ENCODE data around the gene ATG16L1.

ATG16L1 gene

DNA sequence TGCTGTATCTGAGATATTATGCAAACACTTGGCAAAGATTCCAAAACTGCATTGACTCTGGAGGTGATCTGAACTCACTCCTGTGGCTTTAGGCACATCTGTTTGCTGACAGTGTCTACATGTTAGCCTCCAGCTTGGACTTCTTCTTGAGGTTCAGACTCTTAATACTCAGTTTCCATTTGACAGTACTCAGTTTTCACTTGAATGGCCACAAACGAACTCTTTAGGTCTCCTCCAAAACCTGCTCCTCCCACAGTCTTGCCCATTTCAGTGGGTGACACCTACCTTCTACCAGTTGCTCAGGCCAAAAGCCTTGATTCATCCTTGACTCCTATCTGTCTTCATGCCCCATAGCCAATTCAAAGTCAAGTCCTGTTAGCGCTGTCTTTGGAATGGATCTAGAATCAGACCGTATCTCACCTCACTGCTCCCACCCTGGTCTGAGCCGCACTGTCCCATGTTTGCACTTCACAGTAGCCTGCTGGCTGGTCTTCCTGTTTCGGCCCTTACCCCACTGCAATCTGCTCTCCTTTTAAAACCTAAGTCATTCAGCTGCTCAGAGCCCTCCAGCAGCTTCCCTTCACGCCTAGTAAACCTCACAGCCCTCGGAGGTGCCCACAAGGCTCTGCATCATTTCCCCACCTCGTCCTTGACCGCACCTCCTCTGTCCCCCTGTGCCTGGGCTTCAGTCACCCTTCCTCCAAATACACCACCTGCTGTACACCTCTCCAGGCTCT lies 10.5 kb downstream of the ATG16L1 start:
- DNase-seq, result no peak

DNA sequence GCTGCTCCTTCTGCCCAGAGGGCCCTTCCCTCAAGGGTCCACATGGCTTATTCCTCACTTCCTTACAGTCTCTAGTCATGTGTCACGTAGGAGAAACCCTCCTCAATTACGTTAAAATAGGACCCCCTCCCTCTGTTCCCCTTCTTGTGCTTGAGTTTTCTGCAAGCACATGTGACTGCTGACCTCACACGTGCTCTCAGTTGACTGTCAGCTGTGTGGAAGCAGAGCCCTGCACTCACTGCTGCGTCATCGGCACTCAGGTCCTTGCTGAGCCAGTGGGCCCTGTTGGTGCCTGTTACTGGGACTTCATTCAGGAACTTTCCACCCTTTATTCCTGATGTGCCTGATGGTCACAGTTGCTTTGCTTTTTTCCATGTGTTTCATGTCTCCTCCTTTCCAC lies 11.1 kb downstream of the ATG16L1 start:
- no peak for DNase-seq

DNA sequence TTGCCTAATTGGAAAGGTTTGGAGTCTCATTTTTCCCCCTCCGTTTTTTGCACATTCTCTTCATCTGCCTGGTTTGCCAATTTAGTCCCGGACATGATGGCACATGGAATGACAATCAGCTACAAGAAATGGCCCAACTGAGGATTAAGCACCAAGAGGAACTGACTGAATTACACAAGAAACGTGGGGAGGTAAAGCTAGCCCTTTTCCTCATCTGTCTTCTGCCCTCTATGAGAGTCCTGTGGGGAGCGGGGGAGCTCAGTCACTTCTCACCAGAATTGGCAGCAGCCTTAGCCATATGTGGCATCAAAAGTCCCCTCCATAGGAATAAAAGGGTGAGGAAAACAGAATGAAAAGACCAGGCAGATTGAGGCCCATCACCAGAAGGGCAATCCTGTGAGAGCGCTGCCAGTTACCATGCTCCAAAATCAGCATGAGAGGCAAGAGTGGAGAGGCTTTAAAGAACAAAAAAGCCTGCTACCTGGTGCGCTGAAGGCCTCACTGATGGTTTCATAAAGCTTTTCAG lies 11.6 kb downstream of the ATG16L1 start:
- no peak for DNase-seq

DNA sequence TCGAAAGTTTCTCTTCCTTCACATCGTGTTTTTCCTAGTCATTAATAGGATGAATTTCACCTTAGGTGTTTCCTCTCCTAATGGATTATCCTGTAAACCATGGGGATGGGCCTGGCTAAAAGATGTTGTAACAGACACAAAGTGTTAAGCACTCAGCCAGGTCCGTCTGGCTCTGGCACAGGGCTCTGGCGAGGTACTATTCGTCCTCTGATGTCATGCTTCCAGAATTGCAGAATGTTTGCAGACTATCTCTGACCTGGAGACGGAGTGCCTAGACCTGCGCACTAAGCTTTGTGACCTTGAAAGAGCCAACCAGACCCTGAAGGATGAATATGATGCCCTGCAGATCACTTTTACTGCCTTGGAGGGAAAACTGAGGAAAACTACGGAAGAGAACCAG lies 13.2 kb downstream of the ATG16L1 start:
- no peak for DNase-seq

DNA sequence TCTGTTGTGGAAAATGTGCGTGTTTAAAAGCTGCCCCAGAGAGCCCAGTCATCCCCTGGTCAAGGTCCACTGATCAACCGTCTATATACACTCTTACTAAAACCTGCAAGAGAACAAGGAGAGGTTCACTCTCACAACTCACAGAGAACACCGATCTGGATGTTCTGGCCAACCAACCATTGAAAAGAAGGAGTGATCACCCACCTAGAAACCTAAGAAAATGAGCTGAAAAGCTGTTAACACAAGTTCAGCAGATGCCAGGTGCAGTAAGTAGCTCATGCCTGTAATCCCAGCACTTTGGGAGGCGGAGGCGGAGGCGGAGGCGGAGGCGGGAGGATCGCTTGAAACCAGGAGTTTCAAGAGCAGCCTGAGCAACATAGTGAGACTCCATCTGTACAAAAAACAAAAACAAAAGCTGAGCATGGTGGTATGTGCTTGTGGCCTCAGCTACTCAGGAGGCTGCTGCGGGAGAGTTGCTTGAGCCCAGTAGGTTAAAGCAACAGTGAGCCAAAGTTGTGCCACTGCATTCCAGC lies 14.5 kb downstream of the ATG16L1 start:
- no peak for DNase-seq

DNA sequence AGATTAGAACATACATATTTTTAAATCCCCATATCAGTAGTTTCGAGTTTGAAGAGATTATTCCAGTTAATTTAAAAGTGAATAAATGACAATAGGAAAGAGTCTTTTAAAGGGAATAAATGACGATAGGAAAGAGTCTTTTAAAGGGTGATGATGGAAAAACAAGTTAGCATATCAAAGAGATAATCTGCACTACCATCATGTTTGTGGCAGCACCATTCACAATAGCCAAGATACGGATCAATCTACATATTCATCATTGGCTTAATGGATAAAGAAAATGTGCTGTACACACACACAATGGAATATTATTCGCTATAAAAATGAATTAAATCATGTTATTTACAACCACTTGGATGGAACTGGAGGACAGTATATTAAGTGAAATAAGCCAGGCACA lies 15.0 kb downstream of the ATG16L1 start:
- DNase-seq, result no peak

DNA sequence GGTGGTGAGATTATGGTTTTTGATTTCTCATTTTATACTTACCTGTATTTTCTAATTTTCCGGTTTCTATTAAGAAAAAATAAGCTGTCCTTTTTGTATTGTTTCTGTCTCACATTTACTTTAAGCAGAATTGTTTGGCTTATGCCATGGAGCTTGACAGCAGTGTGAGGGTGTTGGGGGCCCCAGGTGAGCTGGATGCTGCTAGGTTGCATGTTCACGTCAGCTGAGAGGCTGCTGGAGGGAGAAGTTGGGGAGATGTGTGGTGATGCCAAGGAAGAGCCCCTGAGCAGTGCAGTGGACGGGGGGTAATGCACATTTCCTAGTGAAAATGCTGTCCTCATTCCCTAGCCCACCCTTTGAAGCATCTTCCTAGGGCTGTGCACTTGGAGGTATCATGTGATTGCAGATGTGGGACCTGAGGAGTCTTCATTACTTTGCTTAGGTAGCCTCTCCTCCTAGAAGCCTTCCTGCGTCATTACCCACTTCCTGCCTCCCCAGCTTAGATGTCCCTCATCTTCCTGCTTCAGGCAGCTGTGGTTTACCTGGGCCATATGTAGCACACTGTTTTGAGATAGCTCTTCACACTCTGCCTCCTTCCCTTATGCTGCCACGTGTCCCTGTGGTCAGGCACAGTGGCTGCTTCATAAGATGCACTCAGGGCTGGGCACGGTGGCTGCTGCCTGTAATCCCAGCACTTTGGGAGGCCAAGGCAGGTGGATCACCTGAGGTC lies 16.2 kb downstream of the ATG16L1 start:
- DNase-seq, result peak; percentile 90 to 91

DNA sequence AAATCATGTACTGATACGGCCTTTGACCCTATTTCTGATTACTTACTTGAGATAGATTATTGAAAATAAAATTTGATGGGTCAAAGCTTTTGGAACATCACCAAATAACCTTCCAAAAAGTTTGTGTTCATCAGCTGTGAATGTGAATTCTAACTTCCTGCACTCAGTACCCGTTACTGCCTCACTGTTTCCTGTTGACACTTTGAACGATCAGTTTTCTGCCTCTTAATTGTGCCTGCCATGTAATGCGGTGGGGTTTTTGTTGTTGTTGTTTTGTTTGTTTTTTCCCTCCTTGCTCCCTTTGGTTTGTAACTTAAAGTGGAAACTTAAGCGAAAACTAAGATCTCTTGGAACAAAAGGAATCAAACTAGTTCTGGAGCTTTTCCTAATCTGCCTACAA lies 18.9 kb downstream of the ATG16L1 start:
- peak; percentile 21 to 67 for DNase-seq

DNA sequence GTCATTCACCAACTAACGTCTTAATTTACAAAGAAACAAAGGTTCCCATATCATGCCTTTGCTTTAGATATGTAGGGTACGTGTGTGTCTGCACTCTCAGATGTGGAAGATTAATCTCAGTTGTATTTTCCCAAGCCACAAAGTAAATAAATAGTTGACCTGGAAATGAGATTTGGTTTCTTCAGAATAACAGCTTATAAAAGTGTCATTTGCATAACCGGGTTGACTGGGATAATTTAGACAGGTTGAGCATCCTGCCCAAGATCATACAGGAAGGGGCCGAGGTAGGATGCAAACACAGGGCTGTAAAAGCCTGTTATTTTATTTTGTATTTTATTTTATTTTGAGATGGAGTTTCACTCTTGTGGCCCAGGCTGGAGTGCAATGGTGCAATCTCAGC lies 19.5 kb downstream of the ATG16L1 start:
- DNase-seq, result peak in 1 of 2 donors; percentile 35

DNA sequence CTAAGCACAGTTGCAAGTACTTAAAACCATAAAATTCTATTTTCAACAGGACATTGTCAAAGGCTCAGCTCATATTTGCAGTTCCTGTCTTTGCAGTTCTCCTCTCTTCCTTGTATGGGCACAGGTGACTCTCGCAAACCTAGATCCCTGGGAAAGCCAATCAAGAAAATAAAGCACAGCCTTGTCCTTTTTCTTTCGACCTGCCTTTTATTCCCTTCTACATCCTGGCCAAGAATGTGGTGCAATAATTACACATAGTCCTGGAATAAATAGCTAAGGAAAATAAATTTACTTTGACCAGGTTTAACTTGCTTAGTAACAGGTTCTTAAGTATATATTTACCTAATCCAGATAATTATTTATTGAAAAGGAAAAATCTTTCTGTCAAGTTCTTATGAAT lies 20.2 kb downstream of the ATG16L1 start:
- no peak for DNase-seq

DNA sequence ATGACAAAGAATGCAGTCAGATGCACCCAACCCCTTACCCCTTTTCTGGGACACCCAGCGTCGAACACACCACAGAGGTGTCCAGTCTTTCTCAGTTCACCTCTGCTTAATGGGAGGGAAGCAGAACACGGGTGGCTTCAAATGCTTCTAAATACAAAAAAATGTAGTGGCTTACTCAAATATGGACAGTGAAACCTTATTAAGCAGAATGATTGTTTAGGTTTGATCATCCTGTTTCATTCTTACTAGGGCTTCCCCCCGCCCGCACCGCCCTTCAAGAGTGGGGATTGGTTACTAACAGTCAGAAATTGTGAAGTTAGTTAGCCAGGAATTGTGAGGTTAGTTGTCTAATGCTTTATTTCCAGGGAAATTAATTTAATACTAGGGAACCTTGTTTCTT lies 21.6 kb downstream of the ATG16L1 start:
- no peak for DNase-seq

DNA sequence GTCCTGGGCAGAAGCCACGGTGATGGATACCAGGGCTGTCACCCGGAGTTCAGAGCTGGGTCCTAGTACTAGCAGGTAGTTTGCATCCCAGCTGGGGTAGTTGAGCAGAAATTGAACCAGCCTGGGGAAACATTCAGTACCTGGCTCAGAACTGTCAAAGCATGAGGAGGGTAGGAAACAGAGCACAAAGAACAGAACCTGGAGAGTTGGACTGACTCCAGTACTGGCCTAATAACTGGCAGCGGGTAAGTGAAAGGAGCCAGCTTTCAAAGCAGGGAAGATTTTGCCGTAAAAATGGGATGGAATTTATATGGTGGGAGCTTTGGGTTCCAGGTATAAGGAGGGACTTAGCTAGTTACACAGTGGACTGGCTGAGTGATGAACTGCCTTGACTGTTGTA lies 23.8 kb downstream of the ATG16L1 start:
- no peak for DNase-seq

DNA sequence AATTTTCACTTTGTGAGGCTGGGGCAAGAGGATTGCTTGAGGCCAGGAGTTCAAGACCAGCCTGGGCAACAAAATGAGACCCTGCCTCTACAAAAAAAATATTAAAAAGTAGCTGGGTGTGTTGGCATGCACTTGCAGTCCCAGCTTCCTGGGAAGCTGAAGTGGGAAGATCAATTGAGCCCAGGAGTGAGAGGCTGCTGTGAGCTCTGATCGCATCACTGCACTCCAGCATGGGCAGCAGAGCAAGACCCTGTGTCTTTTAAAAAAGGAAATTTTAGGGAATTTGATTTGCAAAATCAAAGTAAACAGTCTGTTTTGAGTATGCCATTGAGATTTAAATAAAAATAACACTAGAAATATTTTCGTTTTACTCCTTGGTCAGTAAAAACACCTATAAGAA lies 27.4 kb downstream of the ATG16L1 start:
- no peak for DNase-seq

DNA sequence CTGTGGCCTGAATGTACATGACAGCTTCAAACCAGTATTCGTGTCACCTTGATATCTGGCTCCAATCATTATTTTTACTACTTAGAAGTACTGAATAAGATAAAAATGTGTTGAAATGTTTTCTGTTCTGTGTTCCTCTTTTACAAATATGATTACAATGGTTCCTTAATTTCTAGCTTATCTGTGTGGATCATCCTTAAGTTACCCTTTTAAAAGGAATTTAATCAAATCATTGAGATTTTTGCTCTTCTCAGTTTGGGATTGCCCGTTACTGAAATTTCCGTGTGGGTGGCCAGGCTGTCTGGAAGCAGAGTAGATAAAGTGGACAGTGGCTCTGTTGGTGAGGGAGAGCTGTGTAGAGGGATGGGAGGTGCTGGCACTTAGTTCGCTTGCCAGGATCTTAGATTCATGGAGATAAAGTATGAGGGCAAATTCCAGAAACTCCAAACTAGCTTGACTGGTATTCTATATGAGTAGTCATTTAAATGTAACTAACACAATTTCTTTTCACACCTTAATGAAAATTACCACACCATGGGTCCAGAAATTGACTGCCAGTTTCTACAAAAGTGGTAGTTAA lies 28.7 kb downstream of the ATG16L1 start:
- no peak for DNase-seq

DNA sequence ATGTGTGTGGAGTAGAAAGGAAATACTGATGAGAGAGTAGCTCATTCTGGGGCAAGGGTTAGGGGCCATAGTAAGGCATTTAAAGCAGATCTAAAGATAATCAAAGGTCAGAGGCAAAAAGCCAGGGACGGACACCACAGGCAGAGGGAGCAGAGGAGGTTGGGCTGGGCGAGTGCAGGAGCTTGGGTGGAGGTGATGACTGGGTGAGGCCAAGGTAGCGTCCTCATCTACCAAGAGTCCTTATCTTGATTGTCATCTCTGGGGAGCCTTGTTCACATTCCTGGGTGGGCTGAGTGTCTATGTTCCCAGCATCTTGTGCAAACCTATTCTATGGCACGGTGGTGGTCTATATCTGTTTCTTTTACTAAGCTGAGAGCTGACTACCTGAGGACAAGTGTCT lies 30.1 kb downstream of the ATG16L1 start:
- no peak for DNase-seq

DNA sequence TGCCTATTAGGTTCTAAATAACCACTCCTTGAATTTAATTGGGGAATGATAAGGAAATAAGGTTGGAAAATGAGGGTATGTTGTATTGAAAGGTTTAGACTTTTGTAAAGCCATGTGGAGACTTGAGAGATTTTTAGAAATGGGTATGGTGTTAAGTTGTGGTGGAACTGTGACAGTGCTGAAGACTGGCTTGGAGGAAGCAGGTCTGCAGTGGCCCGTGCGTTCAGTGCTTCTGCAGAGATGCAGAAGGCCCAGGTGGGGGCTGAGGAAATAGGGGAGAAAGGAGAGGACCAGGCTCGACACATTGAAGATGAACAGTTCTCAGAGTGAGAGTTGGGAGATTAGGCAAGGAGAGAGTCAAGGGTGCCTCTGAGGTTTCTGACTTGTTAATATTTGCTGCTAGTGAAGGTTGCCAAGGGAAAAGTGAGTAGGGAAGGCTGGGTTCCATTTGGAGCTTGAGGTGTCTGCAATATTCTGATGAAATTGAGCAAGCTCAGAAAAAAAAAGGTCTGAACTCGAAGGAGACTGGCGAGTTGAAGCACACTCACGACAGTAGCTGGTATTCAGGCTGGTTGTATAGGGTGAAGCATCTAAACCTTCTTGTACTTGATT lies 30.6 kb downstream of the ATG16L1 start:
- DNase-seq, result no peak

DNA sequence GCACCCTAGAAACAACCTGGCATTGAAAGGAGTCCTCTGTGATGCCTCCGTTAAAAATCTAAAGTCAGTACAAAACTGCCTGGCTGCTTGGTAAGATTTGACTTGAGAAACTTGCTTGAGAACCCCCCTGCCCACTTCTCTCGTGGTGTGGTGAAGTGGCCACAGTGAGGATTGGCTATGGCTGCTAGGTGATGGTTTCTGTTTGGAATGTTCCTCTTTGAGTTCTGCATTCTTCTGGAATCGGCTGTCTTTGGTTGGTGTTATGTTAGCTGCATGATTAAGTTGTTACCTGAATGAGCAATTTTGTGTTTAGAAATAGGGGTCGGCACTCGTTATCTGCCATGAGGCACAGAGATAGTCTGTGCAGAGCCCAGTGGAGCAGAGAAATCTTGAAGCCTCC lies 34.4 kb downstream of the ATG16L1 start:
- no peak for DNase-seq

DNA sequence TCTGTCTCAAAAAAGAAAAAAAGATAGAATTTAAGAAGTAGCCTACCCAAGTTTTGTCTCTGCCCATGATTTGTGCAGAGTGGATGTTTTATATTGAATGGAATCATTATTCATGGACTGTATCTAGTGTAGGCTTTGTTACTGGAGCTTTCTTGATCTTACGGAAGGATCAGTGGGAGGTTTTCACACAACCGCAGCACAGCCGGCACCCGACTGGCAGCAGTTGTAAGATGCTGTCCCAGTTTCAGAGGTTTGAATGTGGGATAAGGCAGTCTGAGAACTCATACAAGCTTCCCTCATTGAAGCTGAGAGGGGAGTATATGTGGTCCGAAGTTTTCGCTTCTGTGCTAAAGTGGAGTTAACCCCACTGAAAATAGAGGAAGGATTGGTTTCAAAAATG lies 36.4 kb downstream of the ATG16L1 start:
- DNase-seq, result no peak

DNA sequence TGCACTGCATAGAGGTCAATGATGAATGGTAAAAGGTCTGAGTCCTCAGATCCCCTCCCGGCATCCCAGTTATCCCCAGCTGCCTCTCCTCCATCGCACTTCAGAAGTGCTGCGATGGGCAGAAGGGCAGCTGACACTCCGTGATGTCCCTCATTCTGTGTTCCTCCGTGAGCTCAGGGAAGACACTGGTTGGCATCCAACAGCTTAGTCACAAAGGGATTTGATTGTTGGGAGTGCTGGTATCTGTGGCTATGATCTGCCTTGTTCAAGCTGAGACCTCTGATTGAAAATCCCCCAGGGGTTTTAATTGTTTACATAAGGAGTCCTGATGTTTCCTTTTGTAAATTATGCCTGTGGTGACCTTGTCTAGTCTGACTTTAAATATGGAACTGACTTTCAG lies 37.2 kb downstream of the ATG16L1 start:
- DNase-seq, result no peak

DNA sequence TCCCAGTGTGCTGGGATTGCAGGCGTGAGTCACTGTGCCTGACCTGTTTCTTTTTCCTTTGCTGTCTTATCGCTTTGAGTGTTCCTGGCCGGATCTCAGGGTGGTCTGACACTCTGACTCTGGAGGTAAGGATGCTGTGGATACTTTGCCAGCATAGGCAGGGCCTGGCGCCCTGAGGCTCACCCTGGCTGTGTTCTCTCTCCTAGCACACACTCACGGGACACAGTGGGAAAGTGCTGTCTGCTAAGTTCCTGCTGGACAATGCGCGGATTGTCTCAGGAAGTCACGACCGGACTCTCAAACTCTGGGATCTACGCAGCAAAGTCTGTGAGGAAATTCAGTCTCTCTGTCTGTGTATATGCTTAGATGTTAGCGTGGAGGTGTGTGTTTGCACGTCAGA lies 38.2 kb downstream of the ATG16L1 start:
- no peak for DNase-seq

DNA sequence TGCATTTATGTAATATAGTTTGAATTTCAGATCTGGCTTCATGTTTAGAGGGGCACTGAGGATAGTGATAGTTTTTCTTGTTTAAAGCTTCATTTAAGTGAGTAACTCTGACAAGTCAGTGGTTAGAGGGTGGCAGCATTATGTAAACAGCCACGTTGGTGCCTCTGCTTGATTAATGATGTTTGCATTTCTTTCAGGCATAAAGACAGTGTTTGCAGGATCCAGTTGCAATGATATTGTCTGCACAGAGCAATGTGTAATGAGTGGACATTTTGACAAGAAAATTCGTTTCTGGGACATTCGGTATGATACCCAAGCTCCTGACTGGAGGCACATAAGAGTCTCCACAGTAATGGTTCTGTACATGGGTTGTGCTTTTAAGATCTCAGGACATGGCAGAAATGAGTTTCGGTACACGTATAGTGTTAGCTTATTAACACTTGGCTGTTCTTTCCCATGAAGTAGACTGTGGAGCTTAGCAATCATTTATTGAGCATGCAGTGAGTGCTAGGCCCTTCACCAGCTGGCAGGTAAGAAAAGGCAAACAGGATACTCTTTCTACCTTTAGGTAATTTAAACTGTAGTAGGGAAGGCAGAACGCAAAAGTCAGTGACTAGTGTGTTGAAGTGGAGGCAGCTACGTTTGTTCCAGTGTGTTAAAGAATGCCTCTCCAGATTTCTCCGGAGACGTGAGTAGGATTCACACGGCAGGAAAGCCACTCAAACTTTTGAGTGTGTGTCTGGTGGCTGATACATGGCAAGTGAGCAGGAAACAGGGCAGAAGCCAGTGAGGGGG lies 38.8 kb downstream of the ATG16L1 start:
- no peak for DNase-seq

DNA sequence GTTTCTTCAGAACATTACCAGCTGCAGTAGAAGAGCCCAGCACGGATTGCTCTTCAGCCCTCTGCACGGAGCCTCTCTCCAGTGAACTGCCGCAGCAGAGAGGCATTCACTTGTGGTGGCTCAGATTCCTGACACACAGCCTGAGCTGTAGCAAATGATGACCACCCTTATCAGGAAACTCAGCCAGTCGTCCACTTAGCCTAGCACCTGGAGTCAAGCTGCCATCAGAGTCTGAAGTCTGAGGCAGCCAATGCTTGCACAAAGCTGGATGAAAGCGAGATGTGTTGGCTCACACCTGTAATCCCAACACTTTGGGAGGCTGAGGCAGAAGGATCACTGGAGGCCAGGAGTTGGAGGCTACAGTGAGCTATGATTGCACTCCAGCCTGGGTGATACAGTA lies 44.4 kb downstream of the ATG16L1 start:
- DNase-seq, result no peak

DNA sequence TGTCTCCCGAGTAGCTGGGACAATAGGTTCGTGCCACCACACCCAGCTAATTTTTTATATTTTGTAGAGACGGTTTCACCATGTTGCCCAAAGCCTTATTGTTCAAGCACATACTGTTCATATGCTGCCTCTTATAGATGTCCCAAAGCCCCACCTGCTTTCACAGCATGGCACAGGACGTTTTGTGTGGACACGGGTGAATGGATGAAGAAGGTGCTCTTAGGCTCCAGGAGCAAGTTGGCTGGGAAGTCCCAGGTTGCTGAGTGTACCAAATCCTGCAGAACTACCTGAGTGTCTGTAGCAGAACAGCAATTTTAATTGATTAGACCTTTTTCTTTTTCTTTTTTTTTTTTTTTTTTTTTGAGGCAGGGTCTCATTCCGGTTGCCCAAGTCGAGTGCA lies 45.6 kb downstream of the ATG16L1 start:
- DNase-seq, result no peak
